Lower lobe of right lung (tissue), 2 donors: ENCODE data around the gene EXO1. TPM values are rescaled to one million over a fixed set of nuclear protein-coding genes. Genes with fewer than 3 reads are reported as not detected.

ENCODE experiments used
- ATAC-seq, 2 donors: fragments of 200-7000 bp; cut with Tn5 transposase; one replicate each; pipeline ENCODE4 v1.9.1; 2020 to 2022; ENCODE audit warnings: mild to moderate bottlenecking in 2 of 2, moderate library complexity in 2 of 2
- DNase-seq: peaks from one replicate; pipeline ENCODE4 v3.0.0-alpha.2; 2020
- H3K27ac ChIP-seq: fragments of 200-600 bp; one replicate; pipeline ENCODE4 v1.8.0; 2022
- H3K27me3 ChIP-seq: fragments of 200-600 bp; one replicate; pipeline ENCODE4 v1.8.0; 2022; ENCODE audit warnings: low read depth
- H3K36me3 ChIP-seq: fragments of 200-600 bp; one replicate; pipeline ENCODE4 v1.8.0; 2022; ENCODE audit warnings: mild to moderate bottlenecking
- H3K4me1 ChIP-seq: fragments of 200-600 bp; one replicate; pipeline ENCODE4 v1.8.0; 2022
- H3K4me3 ChIP-seq: fragments of 200-600 bp; one replicate; pipeline ENCODE4 v1.8.0; 2022; ENCODE audit warnings: mild to moderate bottlenecking
- H3K9me3 ChIP-seq: fragments of 200-600 bp; one replicate; pipeline ENCODE4 v1.8.0; 2022
- CTCF ChIP-seq: fragments of 200-600 bp; IDR thresholded peaks from one replicate; pipeline ENCODE4 v1.8.0; 2022; ENCODE audit warnings: antibody characterized with exemption, mild to moderate bottlenecking
- intact Hi-C: fragments of 100-400 bp; cut with DNase I; formaldehyde crosslinking; loops from one replicate; pipeline ENCODE4 v1.11.0; 2022
- total RNA-seq: library from RNA; stranded (reverse); fragmentation: NEBNext Ultra II Directional; extraction: Animal tissue kit (Norgen Biotek cat#: 25700); gene quantifications from one replicate; pipeline ENCODE4 v1.2.1, GENCODE V29; 2021
- donor health status: DM: no; HTN: yes; CAD: no; lungs with severe emphysema.

EXO1 gene
- total RNA-seq, 1 donor from 2014 or later, result 1.4 TPM

GRCh38 chr1:241841691-241842090, 6.3 kb upstream of the EXO1 start:
- Histone ChIP-seq H3K27me3 (no peaks in the 10 kb centered on the region), H3K27ac (no peak overlapping the region), H3K4me1 (no peaks in the 10 kb centered on the region), H3K36me3 (no peaks in the 10 kb centered on the region), H3K9me3 (no peaks in the 10 kb centered on the region), H3K4me3 (no peak overlapping the region)
- TF ChIP-seq CTCF, result no peak
- no peak for ATAC-seq
- intact Hi-C loops, result no loop called here
- DNase-seq, result no peak

- ATAC-seq (no peak), DNase-seq (no peak)
- Histone ChIP-seq H3K27me3 (no peaks in the 10 kb centered on the region), H3K9me3 (no peaks in the 10 kb centered on the region), H3K4me1 (peaks cover 4% of the 10 kb centered on the region), H3K27ac (no peak overlapping the region), H3K4me3 (no peak overlapping the region), H3K36me3 (no peaks in the 10 kb centered on the region)
- no peak for TF ChIP-seq CTCF
- intact Hi-C loops, result no loop called here
Measured at GRCh38 chr1:241842565-241842964, 5.4 kb upstream of the EXO1 start.

DNA sequence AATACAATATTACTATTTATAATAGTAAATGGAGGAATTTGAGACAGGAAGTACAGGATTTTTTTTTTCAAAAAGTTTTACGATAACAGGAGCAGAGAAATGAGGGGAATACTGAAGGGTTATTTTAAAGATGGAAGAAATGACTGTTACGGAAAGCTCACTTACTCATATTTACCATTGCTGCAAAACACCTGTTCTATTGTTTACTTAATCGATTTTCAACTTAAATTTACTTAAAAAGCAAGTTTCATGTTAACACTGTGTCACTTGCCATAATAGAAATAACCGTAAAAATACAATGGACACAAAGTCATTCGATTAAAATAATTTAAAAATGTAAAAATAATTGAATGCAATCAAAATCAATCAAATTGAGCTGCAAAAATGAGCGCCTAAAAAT, 3.4 kb upstream of the EXO1 start:
- DNase-seq (no peak), ATAC-seq (no peak)
- H3K4me3 ChIP-seq, result no peak overlapping the region
- no peaks in the 10 kb centered on the region for H3K27me3 ChIP-seq
- no peaks in the 10 kb centered on the region for H3K36me3 ChIP-seq
- H3K27ac ChIP-seq, result no peak overlapping the region
- H3K9me3 ChIP-seq, result no peaks in the 10 kb centered on the region
- TF ChIP-seq CTCF, result no peak
- intact Hi-C loops, result no loop called here
- peaks cover 10% of the 10 kb centered on the region for H3K4me1 ChIP-seq

DNA sequence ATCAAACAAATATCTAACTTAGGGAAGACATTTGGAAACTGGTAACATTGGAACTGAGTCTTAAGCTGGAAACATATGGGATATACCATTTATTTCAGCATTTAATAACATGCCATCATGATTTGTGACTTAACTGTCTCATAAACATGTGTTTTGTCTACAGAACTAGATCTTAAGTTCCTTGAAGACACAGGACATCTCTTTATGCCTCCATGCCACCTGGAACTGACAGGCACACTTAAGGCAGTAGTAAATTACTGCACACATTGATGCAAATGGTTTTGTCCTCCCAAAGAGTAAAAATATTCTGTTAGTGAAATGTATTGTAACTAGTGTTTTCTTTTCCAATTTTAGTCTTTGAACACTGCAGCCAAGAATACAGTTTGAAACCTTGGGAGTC, 1.6 kb upstream of the EXO1 start:
- no peak for TF ChIP-seq CTCF
- Histone ChIP-seq H3K27me3 (no peaks in the 10 kb centered on the region), H3K4me3 (no peak overlapping the region), H3K9me3 (no peaks in the 10 kb centered on the region), H3K4me1 (peaks cover 10% of the 10 kb centered on the region), H3K27ac (no peak overlapping the region), H3K36me3 (no peaks in the 10 kb centered on the region)
- no peak for DNase-seq
- no peak for ATAC-seq
- intact Hi-C loops, result no loop called here

- Histone ChIP-seq H3K27ac (no peak overlapping the region), H3K4me3 (peak overlapping the region; percentile 74), H3K27me3 (no peaks in the 10 kb centered on the region), H3K4me1 (peaks cover 10% of the 10 kb centered on the region), H3K9me3 (no peaks in the 10 kb centered on the region), H3K36me3 (no peaks in the 10 kb centered on the region)
- TF ChIP-seq CTCF, result no peak
- intact Hi-C loops, result no loop called here
- DNase-seq (no peak), ATAC-seq (no peak)
Measured at GRCh38 chr1:241846862-241847539, 1.0 kb upstream of the EXO1 start.

- ATAC-seq, result no peak
Measured at GRCh38 chr1:241847540-241847795, 536 bp upstream of the EXO1 start.

More at GRCh38 chr1:241847540-241847795, 536 bp upstream of the EXO1 start:
- H3K9me3 ChIP-seq, result no peaks in the 10 kb centered on the region
- intact Hi-C loops, result no loop called here
- H3K4me1 ChIP-seq, result peaks cover 10% of the 10 kb centered on the region
- no peaks in the 10 kb centered on the region for H3K36me3 ChIP-seq
- H3K4me3 ChIP-seq, result peak overlapping the region; percentile 74
- DNase-seq, result no peak
- no peaks in the 10 kb centered on the region for H3K27me3 ChIP-seq
- TF ChIP-seq CTCF, result no peak
- peak overlapping the region; percentile 93 for H3K27ac ChIP-seq
